Astrocyte of the hippocampus (primary cell): ENCODE measurements around the gene HRH3.

Experiments
- DNase-seq: peaks from one replicate; pipeline ENCODE4 v3.0.0; 2011; ENCODE audit warnings: low read depth, low spot score

Gene HRH3

DNA sequence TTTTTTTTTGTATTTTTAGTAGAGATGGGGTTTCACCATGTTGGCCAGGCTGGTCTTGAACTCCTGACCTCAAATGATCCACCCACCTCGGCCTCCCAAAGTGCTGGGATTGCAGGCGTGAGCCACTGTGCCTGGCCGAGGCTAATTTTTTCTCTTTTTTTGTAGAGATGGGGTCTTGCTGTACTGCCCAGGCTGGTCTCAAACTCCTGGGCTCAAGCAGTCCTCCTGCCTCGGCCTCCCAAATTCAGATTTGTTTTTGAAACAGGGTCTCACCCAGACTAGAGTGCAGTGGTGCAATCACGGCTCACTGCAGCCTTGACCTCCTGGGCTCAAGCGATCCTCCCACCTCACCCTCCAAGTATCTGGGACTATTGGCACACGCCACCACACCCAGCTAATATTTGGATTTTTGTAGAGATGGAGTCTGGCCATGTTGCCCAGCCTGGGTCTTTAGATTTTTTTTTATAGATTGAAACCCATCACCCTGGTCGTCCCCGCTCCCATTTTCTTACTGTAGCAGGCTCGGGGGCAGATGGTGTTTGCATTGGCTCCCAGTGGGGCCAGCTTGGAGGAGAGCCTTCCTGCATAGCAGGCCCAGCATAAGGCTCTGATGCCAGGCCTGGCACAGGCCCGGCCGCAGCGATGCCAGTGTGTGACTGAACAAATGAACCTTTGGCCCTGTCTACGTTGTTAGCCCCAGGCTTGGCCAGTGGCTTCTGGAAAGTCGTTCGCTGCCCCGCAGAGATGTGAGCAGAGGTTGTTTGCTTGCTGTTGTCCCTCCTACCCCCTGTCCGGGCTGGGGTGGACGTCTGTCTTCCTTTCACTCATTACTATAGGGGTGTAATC is 41.5 kb downstream of the HRH3 start:
- no peak for DNase-seq

GRCh38 chr20:62177307-62177706 is 42.8 kb downstream of the HRH3 start:
- DNase-seq, result no peak

DNA sequence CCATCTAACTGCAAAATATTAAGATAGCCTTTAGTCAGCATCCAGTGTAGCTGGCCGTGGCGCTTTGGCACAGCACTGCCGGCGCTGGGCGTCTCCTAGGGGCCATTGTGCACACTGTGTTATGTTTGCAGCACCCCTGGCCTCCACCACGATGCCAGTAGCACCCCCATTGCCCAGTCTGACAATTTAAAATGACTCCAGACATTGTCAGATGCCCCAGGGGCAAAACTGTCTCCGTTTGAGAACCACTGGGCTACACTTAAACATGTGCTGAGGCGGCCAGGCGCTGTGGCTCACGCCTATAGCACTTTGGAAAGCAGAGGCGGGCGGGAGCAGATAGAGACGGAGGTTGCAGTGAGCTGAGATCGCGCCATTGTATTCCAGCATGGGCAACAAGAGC is 43.2 kb downstream of the HRH3 start:
- DNase-seq, result no peak

DNA sequence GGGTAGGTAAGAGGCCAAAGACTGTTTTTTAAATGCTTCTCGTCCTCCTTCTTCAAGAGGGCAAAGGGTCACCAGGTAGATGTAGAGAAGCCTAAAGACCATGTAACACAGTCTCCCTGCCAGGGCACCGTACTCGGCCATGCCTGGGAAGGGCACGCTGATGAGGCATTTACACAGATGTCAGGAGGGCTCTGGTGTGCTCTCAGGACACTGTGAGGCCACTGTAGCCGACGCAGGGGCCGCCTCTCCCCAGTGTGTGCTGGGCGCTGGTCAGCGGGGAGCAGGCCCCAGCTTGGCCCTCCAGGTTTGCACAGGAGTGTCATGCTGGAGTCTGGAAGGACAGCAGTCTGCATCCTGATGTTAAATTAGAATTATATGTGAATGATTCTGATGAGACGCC is 44.4 kb downstream of the HRH3 start:
- DNase-seq, result no peak

DNA sequence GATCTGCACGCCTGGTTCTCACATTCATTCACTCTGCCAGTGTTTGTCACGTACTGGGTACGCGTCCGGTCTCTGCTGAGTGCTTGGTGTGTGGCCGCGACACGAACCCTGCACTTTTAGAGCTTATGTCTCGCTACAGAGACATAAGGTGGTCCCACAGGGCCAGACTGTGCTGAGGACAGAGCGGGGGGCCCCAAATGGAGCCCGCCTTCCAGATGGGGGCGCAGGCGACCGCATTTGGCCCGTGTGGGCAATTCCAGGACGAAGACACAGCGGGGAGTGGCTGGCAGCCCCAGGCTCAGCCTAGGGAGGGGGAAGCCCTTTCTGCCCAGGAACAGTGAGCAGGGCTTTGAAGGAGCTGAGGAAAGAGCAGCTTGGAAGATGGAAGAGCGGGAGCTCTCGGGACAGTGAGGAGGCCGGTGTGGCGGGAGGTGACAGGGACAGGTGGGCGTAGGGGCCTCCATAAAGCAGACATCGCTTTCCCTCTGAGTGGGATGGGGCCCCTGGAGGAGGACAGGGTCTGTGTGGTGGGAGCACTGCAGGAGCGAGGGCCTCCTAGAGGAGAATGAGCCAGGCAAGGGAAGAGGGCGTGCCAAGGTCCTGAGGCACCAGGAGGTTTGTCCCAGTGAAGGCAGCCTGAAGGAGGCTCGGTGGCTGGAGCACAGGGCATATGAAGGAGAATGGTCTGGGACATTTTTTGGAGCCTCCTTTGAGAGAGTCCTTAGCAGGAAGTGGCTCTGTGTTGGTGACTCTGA is 45.0 kb downstream of the HRH3 start:
- no peak for DNase-seq

GRCh38 chr20:62174021-62174804 is 45.9 kb downstream of the HRH3 start:
- DNase-seq, result no peak

GRCh38 chr20:62172666-62173065 is 47.4 kb downstream of the HRH3 start:
- no peak for DNase-seq

DNA sequence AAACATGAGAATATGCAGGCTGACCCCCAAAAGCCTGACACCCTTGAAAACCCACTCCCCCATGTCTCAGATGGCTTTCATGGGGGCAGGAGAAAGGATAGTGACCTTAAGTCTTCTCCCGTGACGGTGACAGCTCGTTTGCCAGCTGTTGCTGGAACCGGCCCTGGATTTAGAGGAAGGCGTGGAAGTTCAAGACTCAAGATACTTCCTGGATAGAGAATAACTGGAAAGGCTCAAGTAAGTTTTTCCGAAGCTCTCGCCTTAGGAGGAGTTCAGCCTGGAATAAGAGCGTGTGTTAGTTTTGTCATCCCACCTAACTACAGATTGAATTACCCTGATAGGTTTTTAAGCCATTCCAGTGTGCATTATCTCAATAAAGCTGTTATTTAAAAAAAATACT is 48.8 kb downstream of the HRH3 start:
- DNase-seq, result no peak

DNA sequence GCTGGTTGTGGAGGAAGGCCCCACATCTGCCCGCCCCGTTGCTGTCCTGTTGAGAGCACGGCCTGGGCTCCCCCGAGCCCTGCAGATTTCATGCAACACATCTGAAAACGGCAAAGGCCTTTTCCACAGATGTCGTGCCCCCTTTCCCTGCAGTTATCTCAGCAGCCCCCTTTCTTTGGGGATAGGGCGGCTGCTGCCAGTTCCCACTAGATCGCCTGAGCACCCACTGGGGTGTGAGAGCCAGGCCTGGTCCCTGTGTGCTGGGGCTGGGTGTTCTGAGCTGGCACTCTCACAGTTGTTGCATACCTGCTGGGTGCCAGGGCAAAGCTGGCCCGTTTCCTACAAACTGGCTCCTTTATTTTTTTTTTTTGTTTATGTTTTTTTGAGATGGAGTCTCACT is 49.5 kb downstream of the HRH3 start:
- no peak for DNase-seq

- DNase-seq, result no peak
Observed at GRCh38 chr20:62168890-62169435, 51.1 kb downstream of the HRH3 start.

- DNase-seq, result no peak
Observed at GRCh38 chr20:62168061-62168460, 52.0 kb downstream of the HRH3 start.

GRCh38 chr20:62167474-62167873 is 52.6 kb downstream of the HRH3 start:
- no peak for DNase-seq

DNA sequence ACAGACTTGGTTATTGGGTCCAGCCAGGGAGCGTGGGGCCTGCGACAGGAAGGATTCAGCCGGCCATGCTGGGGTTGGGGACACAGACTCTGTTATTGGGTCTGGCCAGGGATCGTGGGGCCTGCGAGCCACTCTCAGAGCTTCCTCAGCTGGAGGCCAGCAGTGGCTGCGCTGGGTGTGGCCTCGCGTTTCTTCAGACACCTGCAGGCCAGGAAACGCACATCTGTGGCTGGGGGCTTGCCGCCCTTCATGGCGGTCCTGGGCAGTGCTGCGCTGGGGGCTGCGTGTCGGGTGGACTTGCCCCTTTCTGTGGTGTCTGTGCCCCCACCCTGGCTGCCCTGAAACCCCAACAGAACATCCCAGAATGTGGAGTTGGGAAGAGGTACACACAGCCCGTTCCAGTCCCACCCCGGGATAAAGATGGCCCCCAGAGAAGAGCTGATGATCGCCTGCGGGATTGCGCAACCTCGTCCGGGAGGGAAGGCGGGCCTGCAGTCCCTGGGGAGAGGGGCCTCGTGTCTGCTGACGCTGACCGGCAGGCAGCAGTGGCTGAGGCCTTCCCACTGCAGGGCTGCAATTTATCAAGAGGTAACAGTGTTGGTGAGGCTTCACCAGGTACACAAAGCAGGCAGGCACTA is 54.2 kb downstream of the HRH3 start:
- no peak for DNase-seq
